GM12801 (cell line): ENCODE measurements around the gene EVI5.

Experiments
- CTCF ChIP-seq: IDR thresholded peaks from one replicate; pipeline ENCODE4 v1.5.1; 2011; ENCODE audit warnings: control low read depth; ENCODE audit not compliant: insufficient read length; ENCODE audit errors: extremely low read depth

Gene EVI5

GRCh38 chr1:92822879-92823278 lies 38.0 kb upstream of the EVI5 start:
- no peak for TF ChIP-seq CTCF

- no peak for TF ChIP-seq CTCF
Observed at GRCh38 chr1:92820551-92820950, 35.6 kb upstream of the EVI5 start.

- no peak for TF ChIP-seq CTCF
Observed at GRCh38 chr1:92820024-92820423, 35.1 kb upstream of the EVI5 start.

GRCh38 chr1:92817986-92818764 lies 33.3 kb upstream of the EVI5 start:
- TF ChIP-seq CTCF, result no peak

- no peak for TF ChIP-seq CTCF
Observed at GRCh38 chr1:92817137-92817697, 32.3 kb upstream of the EVI5 start.

DNA sequence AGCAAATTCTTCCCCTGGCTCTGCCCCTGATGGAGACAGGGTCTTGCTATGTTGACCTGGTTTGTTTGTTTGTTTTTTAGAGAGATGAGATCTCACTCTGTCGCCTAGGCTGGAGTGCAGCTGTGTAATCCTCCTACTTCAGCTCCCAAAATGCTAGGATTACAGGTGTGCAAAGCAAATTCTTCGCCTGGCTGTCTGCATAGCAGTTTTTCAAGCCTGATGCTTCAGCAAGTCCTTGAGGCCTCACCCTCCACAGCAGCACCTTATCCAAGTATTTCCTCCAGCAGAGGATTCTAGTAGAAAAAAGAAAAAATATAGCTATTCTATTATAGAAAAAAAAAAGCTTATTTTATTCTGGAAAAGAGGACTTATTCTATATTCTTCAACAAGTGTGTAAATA lies 31.8 kb upstream of the EVI5 start:
- no peak for TF ChIP-seq CTCF

DNA sequence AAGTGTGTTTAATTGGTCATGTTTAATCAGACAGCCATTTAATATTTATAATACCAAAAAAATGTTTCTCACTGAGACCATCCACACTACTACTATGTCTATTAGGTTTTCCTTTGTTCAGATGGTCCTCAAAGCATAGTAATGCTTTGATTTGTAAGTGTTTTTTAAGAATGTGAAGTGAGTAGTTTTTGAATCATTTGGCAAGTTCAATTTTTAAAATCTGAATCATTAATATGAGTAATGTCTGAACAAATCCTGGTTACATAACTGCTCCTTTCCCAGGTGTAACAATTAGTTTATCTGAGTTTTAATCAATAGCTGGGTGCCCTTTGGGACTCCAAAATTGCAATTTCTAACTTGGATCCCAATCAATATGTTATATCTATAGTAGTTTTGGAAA lies 23.5 kb upstream of the EVI5 start:
- no peak for TF ChIP-seq CTCF

GRCh38 chr1:92805216-92805615 lies 20.3 kb upstream of the EVI5 start:
- no peak for TF ChIP-seq CTCF
